ENCODE data around the gene DDX31.

Gene DDX31

GRCh38 chr9:132543960-132544359 is 125.8 kb downstream of the DDX31 start:
- DNase-seq: no peak

GRCh38 chr9:132543251-132543650 is 126.5 kb downstream of the DDX31 start:
- no peak for DNase-seq

Data from activated naive CD4-positive, alpha-beta T cell (primary cell).